Tibial nerve (tissue), 4 donors: Measurements from ENCODE around the gene SYT10.

Experiments
- EP300 ChIP-seq, 2 donors: sonication (generic); formaldehyde crosslinking; IDR thresholded peaks; one replicate each; pipeline ENCODE4 v1.6.1; 2017; ENCODE audit warnings: antibody characterized with exemption in 2 of 2, mild to moderate bottlenecking in 1 of 2
- POLR2A ChIP-seq, 2 donors: fragments of 450-650 bp; IDR thresholded peaks; one replicate each; pipeline ENCODE4 v1.6.1; 2017; ENCODE audit warnings: antibody characterized with exemption in 2 of 2, mild to moderate bottlenecking in 2 of 2, moderate library complexity in 2 of 2
- TF ChIP-seq, protein P1 (sequence below), 5 experiments: fragments of 200-600 bp in 3 of 5; fragments of 450-650 bp in 2 of 5; sonication (generic) in 3 of 5; IDR thresholded peaks; one replicate each; pipeline ENCODE4 v1.5.1; 2016 to 2019; ENCODE audit warnings: antibody characterized with exemption in 5 of 5, mild to moderate bottlenecking in 3 of 5, moderate library complexity in 2 of 5

DNA sequence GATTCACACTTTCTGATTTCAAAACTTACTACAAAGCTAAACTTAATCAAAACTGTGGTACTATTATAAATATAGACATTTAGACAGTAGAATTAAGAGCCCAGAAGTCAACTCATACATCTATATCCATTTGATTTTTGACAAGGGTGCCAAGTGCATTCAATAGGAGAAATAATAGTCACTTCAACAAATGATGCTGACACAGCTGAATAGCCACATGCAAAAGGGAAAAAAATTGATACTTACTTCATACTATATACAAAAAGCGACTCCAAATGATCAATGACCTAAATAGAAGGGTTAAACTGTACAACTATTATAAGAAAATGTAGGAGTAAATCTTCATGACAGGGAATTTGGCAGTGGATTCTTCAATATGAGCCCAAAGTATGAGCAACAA is 40.7 kb upstream of the SYT10 start:
- TF ChIP-seq, protein P1, sequence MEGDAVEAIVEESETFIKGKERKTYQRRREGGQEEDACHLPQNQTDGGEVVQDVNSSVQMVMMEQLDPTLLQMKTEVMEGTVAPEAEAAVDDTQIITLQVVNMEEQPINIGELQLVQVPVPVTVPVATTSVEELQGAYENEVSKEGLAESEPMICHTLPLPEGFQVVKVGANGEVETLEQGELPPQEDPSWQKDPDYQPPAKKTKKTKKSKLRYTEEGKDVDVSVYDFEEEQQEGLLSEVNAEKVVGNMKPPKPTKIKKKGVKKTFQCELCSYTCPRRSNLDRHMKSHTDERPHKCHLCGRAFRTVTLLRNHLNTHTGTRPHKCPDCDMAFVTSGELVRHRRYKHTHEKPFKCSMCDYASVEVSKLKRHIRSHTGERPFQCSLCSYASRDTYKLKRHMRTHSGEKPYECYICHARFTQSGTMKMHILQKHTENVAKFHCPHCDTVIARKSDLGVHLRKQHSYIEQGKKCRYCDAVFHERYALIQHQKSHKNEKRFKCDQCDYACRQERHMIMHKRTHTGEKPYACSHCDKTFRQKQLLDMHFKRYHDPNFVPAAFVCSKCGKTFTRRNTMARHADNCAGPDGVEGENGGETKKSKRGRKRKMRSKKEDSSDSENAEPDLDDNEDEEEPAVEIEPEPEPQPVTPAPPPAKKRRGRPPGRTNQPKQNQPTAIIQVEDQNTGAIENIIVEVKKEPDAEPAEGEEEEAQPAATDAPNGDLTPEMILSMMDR (IDR thresholded peaks at IDR 0.05) = no peak
- no peak for TF ChIP-seq POLR2A (IDR thresholded peaks at IDR 0.05)
- no peak for TF ChIP-seq EP300 (IDR thresholded peaks at IDR 0.05)
